K562 (cell line): ENCODE results near the gene DARS1. TPM values are rescaled to one million over a fixed set of nuclear protein-coding genes. Genes with fewer than 3 reads are reported as not detected.

Source experiments
- CSDE1 ChIP-seq, 2 experiments: fragments of 450-650 bp; IDR thresholded peaks; 2 replicates each; pipeline ENCODE4 v1.6.1; 2016; ENCODE audit warnings: mild to moderate bottlenecking in 1 of 2
- DNMT1 ChIP-seq: fragments of 450-650 bp; IDR thresholded peaks from 2 replicates; pipeline ENCODE4 v1.6.1; 2016; ENCODE audit warnings: antibody characterized with exemption, mild to moderate bottlenecking
- ERF ChIP-seq: fragments of 450-650 bp; formaldehyde crosslinking; IDR thresholded peaks from 2 replicates; pipeline ENCODE4 v1.4.0; 2020; ENCODE audit warnings: mild to moderate bottlenecking, mixed read lengths
- FOXJ3 ChIP-seq: sonication (generic); formaldehyde crosslinking; IDR thresholded peaks from 2 replicates; pipeline ENCODE4 v1.4.0; 2020; ENCODE audit warnings: mild to moderate bottlenecking, missing genetic modification reagents
- GATAD2B ChIP-seq: fragments of 450-650 bp; IDR thresholded peaks from 2 replicates; pipeline ENCODE4 v1.6.1; 2017; ENCODE audit warnings: mild to moderate bottlenecking, borderline replicate concordance
- KDM2B ChIP-seq: fragments of 250-450 bp; sonication (Bioruptor Pico); IDR thresholded peaks from 2 replicates; pipeline ENCODE4 v1.8.0; 2021; ENCODE audit warnings: mild to moderate bottlenecking, moderate library complexity
- RAD21 ChIP-seq, 2 experiments: fragments of 250-450 bp in 1 of 2; fragments of 450-650 bp in 1 of 2; sonication (Bioruptor Pico) in 1 of 2; formaldehyde crosslinking in 1 of 2; IDR thresholded peaks in 1 of 2; conservative IDR thresholded peaks in 1 of 2; 2 replicates each; pipeline versions ENCODE4 v1.4.0 to v1.8.0; 2020 to 2022; ENCODE audit warnings: mild to moderate bottlenecking in 2 of 2, moderate library complexity in 1 of 2
- SAFB ChIP-seq: fragments of 200-400 bp; formaldehyde crosslinking; IDR thresholded peaks from 2 replicates; pipeline ENCODE4 v1.6.1; 2017; ENCODE audit warnings: low read depth, low read length, borderline replicate concordance
- TAF7 ChIP-seq: fragments of 450-650 bp; IDR thresholded peaks from 2 replicates; pipeline ENCODE4 v1.6.1; 2016; ENCODE audit warnings: missing genetic modification characterization, missing compliant biosample characterization
- TOE1 ChIP-seq, 2 experiments: fragments of 450-650 bp in 1 of 2; sonication (generic) in 1 of 2; formaldehyde crosslinking in 1 of 2; IDR thresholded peaks; 2 replicates each; pipeline versions ENCODE4 v1.7.1 to v1.8.0; 2016 to 2022; ENCODE audit warnings: borderline replicate concordance in 2 of 2, mild to moderate bottlenecking in 2 of 2, antibody characterized with exemption in 1 of 2, inconsistent platforms in 1 of 2, low read depth in 1 of 2, missing genetic modification reagents in 1 of 2, moderate library complexity in 1 of 2
- TRIM28 ChIP-seq: fragments of 450-650 bp; IDR thresholded peaks from 2 replicates; pipeline ENCODE4 v1.6.1; 2017
- ZFX ChIP-seq: sonication (generic); formaldehyde crosslinking; IDR thresholded peaks from 2 replicates; pipeline ENCODE4 v1.8.0; 2022; ENCODE audit warnings: mild to moderate bottlenecking, missing genetic modification reagents, moderate library complexity
- ZNF174 ChIP-seq: fragments of 250-450 bp; sonication (Bioruptor Pico); IDR thresholded peaks from 2 replicates; pipeline ENCODE4 v1.4.0; 2020; ENCODE audit warnings: mild to moderate bottlenecking
- ZNF384 ChIP-seq: IDR thresholded peaks from 2 replicates; pipeline ENCODE4 v1.6.1; 2012; ENCODE audit warnings: low read depth, low read length, improper control_type of control experiment
- ZNF41 ChIP-seq: fragments of 250-450 bp; sonication (Bioruptor Pico); conservative IDR thresholded peaks from 2 replicates; pipeline ENCODE4 v1.4.0; 2020; ENCODE audit warnings: mild to moderate bottlenecking
- ZNF778 ChIP-seq: fragments of 450-650 bp; formaldehyde crosslinking; IDR thresholded peaks from 2 replicates; pipeline ENCODE4 v1.4.0; 2020; ENCODE audit warnings: mild to moderate bottlenecking, moderate library complexity
- ZNF785 ChIP-seq: fragments of 250-450 bp; sonication (Bioruptor Pico); IDR thresholded peaks from 2 replicates; pipeline ENCODE4 v1.4.0; 2020; ENCODE audit warnings: mild to moderate bottlenecking
- polyA plus RNA-seq, 8 experiments: library from polyadenylated mRNA; depleted of rRNA in 4 of 8; stranded (reverse) in 5 of 8; unstranded in 3 of 8; fragments of >200 nt; fragmentation: Nextera tagmentation in 2 of 8; fragmentation: Illumina TruSeq in 1 of 8; extraction: Ambion mirVana in 2 of 8; extraction: Trizol in 1 of 8; gene quantifications; 2 replicates each; pipeline versions ENCODE4 v1.2.1 to v1.2.3, GENCODE V29; 2011 to 2014; ENCODE audit warnings: inconsistent platforms in 1 of 8, missing spikeins in 1 of 8
- total RNA-seq, 7 experiments: library from RNA; depleted of rRNA in 6 of 7; stranded (reverse); fragments of >200 nt in 6 of 7; fragmentation: Illumina TruSeq in 2 of 7; extraction: Trizol in 2 of 7; gene quantifications; 2 replicates each; pipeline versions ENCODE4 v1.2.1 to v1.2.3, GENCODE V29; 2011 to 2021; ENCODE audit warnings: low replicate concordance in 1 of 7
- TF ChIP-seq, protein P1 (sequence below): fragments of 450-650 bp; formaldehyde crosslinking; IDR thresholded peaks from 2 replicates; pipeline ENCODE4 v1.4.0; 2020; ENCODE audit warnings: mild to moderate bottlenecking, moderate library complexity
- TF ChIP-seq, protein P2 (sequence below), 2 experiments: fragments of 450-650 bp; formaldehyde crosslinking in 1 of 2; IDR thresholded peaks; 2 replicates each; pipeline versions ENCODE4 v1.4.0 to v1.6.1; 2014 to 2020; ENCODE audit warnings: mild to moderate bottlenecking in 2 of 2, borderline replicate concordance in 1 of 2, low read depth in 1 of 2

The DARS1 gene
- total and polyA plus RNA-seq, 9 of the 15 experiments (the other 6 are each of a cell fraction or from before 2014, with no cell fraction given): 91.5 to 239 (median 98.0) TPM

DNA sequence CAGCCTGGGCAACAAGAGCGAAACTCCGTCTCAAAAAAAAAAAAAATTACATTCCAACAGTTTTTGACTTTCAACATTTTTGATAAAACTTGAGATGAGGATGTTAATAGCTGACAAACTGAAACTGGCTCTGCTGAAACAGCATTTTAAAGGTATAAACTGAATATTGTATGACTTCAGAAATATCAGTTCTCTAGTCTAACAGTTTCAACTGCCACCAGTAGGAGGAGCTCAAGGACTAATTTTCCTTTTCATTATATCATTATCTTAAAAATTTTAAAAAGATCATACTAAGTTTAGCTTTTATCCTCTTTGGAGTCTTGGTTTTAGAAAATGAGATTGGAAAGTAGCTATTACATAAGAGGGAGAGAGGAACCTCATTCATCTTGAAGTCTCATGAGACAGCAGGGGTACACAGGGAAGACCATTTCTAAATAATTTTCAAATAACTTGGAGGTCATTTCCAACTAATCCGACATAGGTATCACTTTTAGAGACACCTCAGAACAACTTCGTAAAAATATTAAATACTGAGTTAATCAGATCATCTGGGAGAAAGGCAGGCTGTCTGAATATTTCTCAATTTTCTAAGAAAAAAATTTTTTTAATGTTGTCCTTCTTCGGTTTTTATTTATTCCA is 71.6 kb downstream of the DARS1 start (continued):
- TF ChIP-seq DNMT1 (no peak), TOE1 (IDR thresholded peaks at IDR 0.05; ENCODE audit: borderline replicate concordance) (no peak), TOE1 (CRISPR knock-in tag; IDR thresholded peaks at IDR 0.05; ENCODE audit: borderline replicate concordance, low read depth) (no peak), FOXJ3 (no peak), TAF7 (tag) (no peak), ZFX (CRISPR knock-in tag) (no peak), ZNF785 (CRISPR knock-in tag) (no peak), CSDE1 (IDR thresholded peaks at IDR 0.05) (no peak), ZNF778 (no peak), ZNF384 (no peak), ZNF174 (CRISPR knock-in tag) (no peak), RAD21 (CRISPR knock-in tag; conservative IDR thresholded peaks at IDR 0.05 in 1 of 2, IDR thresholded peaks at IDR 0.05 in 1 of 2) (peak; percentile 62 to 70), SAFB (no peak), ZNF41 (CRISPR knock-in tag) (no peak), ERF (CRISPR knock-in tag) (no peak), KDM2B (CRISPR knock-in tag) (no peak), TRIM28 (no peak), GATAD2B (0 out of 2 replicates have a peak, but pooled peaks have one; percentile 26)
- TF ChIP-seq, protein P1, sequence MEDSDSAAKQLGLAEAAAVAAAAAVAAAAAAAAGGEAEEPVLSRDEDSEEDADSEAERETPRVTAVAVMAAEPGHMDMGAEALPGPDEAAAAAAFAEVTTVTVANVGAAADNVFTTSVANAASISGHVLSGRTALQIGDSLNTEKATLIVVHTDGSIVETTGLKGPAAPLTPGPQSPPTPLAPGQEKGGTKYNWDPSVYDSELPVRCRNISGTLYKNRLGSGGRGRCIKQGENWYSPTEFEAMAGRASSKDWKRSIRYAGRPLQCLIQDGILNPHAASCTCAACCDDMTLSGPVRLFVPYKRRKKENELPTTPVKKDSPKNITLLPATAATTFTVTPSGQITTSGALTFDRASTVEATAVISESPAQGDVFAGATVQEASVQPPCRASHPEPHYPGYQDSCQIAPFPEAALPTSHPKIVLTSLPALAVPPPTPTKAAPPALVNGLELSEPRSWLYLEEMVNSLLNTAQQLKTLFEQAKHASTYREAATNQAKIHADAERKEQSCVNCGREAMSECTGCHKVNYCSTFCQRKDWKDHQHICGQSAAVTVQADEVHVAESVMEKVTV (CRISPR knock-in tag): peak; percentile 37; the same call in 1 of the 2 replicates
- TF ChIP-seq, protein P2, sequence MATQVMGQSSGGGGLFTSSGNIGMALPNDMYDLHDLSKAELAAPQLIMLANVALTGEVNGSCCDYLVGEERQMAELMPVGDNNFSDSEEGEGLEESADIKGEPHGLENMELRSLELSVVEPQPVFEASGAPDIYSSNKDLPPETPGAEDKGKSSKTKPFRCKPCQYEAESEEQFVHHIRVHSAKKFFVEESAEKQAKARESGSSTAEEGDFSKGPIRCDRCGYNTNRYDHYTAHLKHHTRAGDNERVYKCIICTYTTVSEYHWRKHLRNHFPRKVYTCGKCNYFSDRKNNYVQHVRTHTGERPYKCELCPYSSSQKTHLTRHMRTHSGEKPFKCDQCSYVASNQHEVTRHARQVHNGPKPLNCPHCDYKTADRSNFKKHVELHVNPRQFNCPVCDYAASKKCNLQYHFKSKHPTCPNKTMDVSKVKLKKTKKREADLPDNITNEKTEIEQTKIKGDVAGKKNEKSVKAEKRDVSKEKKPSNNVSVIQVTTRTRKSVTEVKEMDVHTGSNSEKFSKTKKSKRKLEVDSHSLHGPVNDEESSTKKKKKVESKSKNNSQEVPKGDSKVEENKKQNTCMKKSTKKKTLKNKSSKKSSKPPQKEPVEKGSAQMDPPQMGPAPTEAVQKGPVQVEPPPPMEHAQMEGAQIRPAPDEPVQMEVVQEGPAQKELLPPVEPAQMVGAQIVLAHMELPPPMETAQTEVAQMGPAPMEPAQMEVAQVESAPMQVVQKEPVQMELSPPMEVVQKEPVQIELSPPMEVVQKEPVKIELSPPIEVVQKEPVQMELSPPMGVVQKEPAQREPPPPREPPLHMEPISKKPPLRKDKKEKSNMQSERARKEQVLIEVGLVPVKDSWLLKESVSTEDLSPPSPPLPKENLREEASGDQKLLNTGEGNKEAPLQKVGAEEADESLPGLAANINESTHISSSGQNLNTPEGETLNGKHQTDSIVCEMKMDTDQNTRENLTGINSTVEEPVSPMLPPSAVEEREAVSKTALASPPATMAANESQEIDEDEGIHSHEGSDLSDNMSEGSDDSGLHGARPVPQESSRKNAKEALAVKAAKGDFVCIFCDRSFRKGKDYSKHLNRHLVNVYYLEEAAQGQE (IDR thresholded peaks at IDR 0.05; ENCODE audit: borderline replicate concordance): peak; percentile 23; the same call in 1 of the 2 replicates
- TF ChIP-seq, protein P2 (CRISPR knock-in tag; IDR thresholded peaks at IDR 0.05; ENCODE audit: low read depth): no peak
